H1 (cell line): ENCODE results near the gene VEGFC. TPM values are rescaled to one million over a fixed set of nuclear protein-coding genes. Genes with fewer than 3 reads are reported as not detected.

Source experiments
- CTCF ChIA-PET: fragments of 300-600 bp; sonication (Branson Sonifier 250); formaldehyde crosslinking; loops from one replicate; lab custom pipeline; 2021; ENCODE audit not compliant: partially characterized antibody; lab: Charles Lee
- POLR2A ChIA-PET: fragments of 300-600 bp; sonication (Branson Sonifier 250); formaldehyde crosslinking; loops from one replicate; lab custom pipeline; 2021; ENCODE audit warnings: inconsistent platforms; ENCODE audit not compliant: partially characterized antibody; lab: Charles Lee
- DNase-seq, 2 experiments: peaks; one replicate each; pipeline versions ENCODE4 v3.0.0 to v3.0.0-alpha.2; 2010 to 2022; ENCODE audit warnings: low spot score in 2 of 2, low read depth in 1 of 2, mixed read lengths in 1 of 2
- FAIRE-seq: peaks from 2 replicates; lab custom pipeline; 2011; peaks lifted over from hg19 to GRCh38; lab: Jason Lieb, UNC
- H2AFZ ChIP-seq: 2 replicates; pipeline ENCODE4 v1.8.1; 2012; ENCODE audit warnings: low read length, inconsistent platforms
- H2AK5ac ChIP-seq: 2 replicates; pipeline ENCODE4 v1.6.1; 2013; ENCODE audit warnings: low read depth, low read length
- H2BK120ac ChIP-seq: replicated peaks from 2 replicates; pipeline ENCODE3; 2013; ENCODE audit warnings: low read depth, low read length, inconsistent platforms
- H2BK12ac ChIP-seq: 2 replicates; pipeline ENCODE4 v1.6.1; 2013; ENCODE audit warnings: low read depth, low read length
- H2BK15ac ChIP-seq: 2 replicates; pipeline ENCODE4 v1.6.1; 2013; ENCODE audit warnings: low read length
- H2BK20ac ChIP-seq: 2 replicates; pipeline ENCODE4 v1.6.1; 2013; ENCODE audit warnings: low read length
- H2BK5ac ChIP-seq: 2 replicates; pipeline ENCODE4 v1.6.1; 2013; ENCODE audit warnings: low read depth, low read length
- H3K14ac ChIP-seq: 2 replicates; pipeline ENCODE4 v1.6.1; 2013; ENCODE audit warnings: inconsistent platforms; ENCODE audit not compliant: insufficient read length
- H3K18ac ChIP-seq: 2 replicates; pipeline ENCODE4 v1.6.1; 2013; ENCODE audit warnings: low read length; ENCODE audit errors: extremely low read depth
- H3K23ac ChIP-seq: 2 replicates; pipeline ENCODE4 v1.6.1; 2013; ENCODE audit warnings: inconsistent platforms; ENCODE audit not compliant: insufficient read length
- H3K23me2 ChIP-seq: 2 replicates; pipeline ENCODE4 v1.6.1; 2013; ENCODE audit warnings: low read depth, low read length
- H3K27ac ChIP-seq: 2 replicates; pipeline ENCODE4 v1.6.1; 2011; ENCODE audit warnings: low read depth, low read length, inconsistent platforms
- H3K27me3 ChIP-seq, 4 experiments: replicated peaks in 1 of 4; 1 replicate in 1 of 4; 2 replicates in 3 of 4; pipeline versions ENCODE4 v1.6.1 to v1.8.1; 2011 to 2013; ENCODE audit warnings: low read length in 3 of 4, mild to moderate bottlenecking in 3 of 4, inconsistent platforms in 2 of 4, mixed read lengths in 2 of 4, moderate library complexity in 1 of 4; ENCODE audit not compliant: control insufficient read depth in 3 of 4, insufficient read depth in 3 of 4; ENCODE audit errors: extremely low read depth in 1 of 4
- H3K36me3 ChIP-seq, 4 experiments: 2 replicates each; pipeline versions ENCODE4 v1.6.1 to v1.8.1; 2011 to 2013; ENCODE audit warnings: mild to moderate bottlenecking in 4 of 4, low read length in 3 of 4, moderate library complexity in 2 of 4, control low read depth in 1 of 4, inconsistent platforms in 1 of 4; ENCODE audit not compliant: insufficient read depth in 4 of 4, control insufficient read depth in 2 of 4
- H3K4ac ChIP-seq: replicated peaks from 2 replicates; pipeline ENCODE3; 2013; ENCODE audit warnings: low read length, low read depth, mixed read lengths, inconsistent platforms; ENCODE audit not compliant: insufficient read length
- H3K4me1 ChIP-seq, 4 experiments: replicated peaks in 1 of 4; 1 replicate in 1 of 4; 2 replicates in 3 of 4; pipeline versions ENCODE4 v1.6.1 to v1.8.1; 2011 to 2013; ENCODE audit warnings: low read length in 3 of 4, inconsistent platforms in 2 of 4, mixed read lengths in 1 of 4; ENCODE audit not compliant: insufficient read depth in 4 of 4, control insufficient read depth in 3 of 4
- H3K4me2 ChIP-seq, 2 experiments: 2 replicates each; pipeline versions ENCODE4 v1.6.1 to v1.8.1; 2011 to 2013; ENCODE audit warnings: low read depth in 2 of 2, low read length in 2 of 2, control low read depth in 1 of 2, inconsistent platforms in 1 of 2, mild to moderate bottlenecking in 1 of 2; ENCODE audit not compliant: insufficient read depth in 1 of 2
- H3K4me3 ChIP-seq, 4 experiments: fragments of 200-600, 300-600 bp in 1 of 4; sonication (generic), shearing (Covaris generic), sonication (Bioruptor Twin) in 1 of 4; 2 replicates each; pipeline versions ENCODE4 v1.5.1 to v1.8.1; 2011 to 2016; ENCODE audit warnings: low read length in 4 of 4, low read depth in 3 of 4, control low read depth in 2 of 4, inconsistent platforms in 2 of 4, mild to moderate bottlenecking in 2 of 4, mixed read lengths in 1 of 4, moderate library complexity in 1 of 4; ENCODE audit not compliant: insufficient read depth in 2 of 4; ENCODE audit errors: extremely low read depth in 1 of 4
- H3K56ac ChIP-seq: replicated peaks from 2 replicates; pipeline ENCODE3; 2013; ENCODE audit warnings: low read depth, mild to moderate bottlenecking, mixed read lengths, low read length, inconsistent platforms; ENCODE audit not compliant: insufficient read length
- H3K79me1 ChIP-seq: 2 replicates; pipeline ENCODE4 v1.6.1; 2013; ENCODE audit warnings: low read depth, low read length, control low read depth
- H3K79me2 ChIP-seq, 2 experiments: 2 replicates each; pipeline versions ENCODE4 v1.6.1 to v1.8.1; 2012 to 2013; ENCODE audit warnings: low read length in 2 of 2, mild to moderate bottlenecking in 2 of 2, inconsistent platforms in 1 of 2; ENCODE audit not compliant: insufficient read depth in 2 of 2, control insufficient read depth in 1 of 2
- H3K9ac ChIP-seq, 4 experiments: replicated peaks in 1 of 4; 1 replicate in 1 of 4; 2 replicates in 3 of 4; pipeline versions ENCODE4 v1.6.1 to v1.8.1; 2011 to 2013; ENCODE audit warnings: low read depth in 3 of 4, low read length in 3 of 4, control low read depth in 2 of 4, mild to moderate bottlenecking in 2 of 4, moderate library complexity in 2 of 4, inconsistent platforms in 1 of 4; ENCODE audit errors: extremely low read depth in 1 of 4
- H3K9me3 ChIP-seq, 2 experiments: 2 replicates each; pipeline versions ENCODE4 v1.6.1 to v1.8.1; 2012 to 2013; ENCODE audit warnings: mild to moderate bottlenecking in 2 of 2, moderate library complexity in 2 of 2, control low read depth in 1 of 2, inconsistent platforms in 1 of 2, low read depth in 1 of 2, low read length in 1 of 2, mixed read lengths in 1 of 2; ENCODE audit not compliant: insufficient read depth in 2 of 2
- H4K20me1 ChIP-seq, 2 experiments: replicated peaks in 1 of 2; 2 replicates each; pipeline versions ENCODE3 to v1.8.1; 2011 to 2013; ENCODE audit warnings: inconsistent platforms in 2 of 2, low read length in 2 of 2, mild to moderate bottlenecking in 1 of 2; ENCODE audit not compliant: insufficient read depth in 2 of 2, control insufficient read depth in 1 of 2
- H4K5ac ChIP-seq: 2 replicates; pipeline ENCODE4 v1.6.1; 2013; ENCODE audit warnings: low read length, low read depth, mixed read lengths, inconsistent platforms; ENCODE audit not compliant: insufficient read length
- H4K8ac ChIP-seq: 2 replicates; pipeline ENCODE4 v1.8.0; 2013; ENCODE audit warnings: mild to moderate bottlenecking, moderate library complexity, low read length, inconsistent platforms; ENCODE audit not compliant: insufficient read depth; ENCODE audit errors: extremely low read depth
- H4K91ac ChIP-seq: replicated peaks from 2 replicates; pipeline ENCODE3; 2013; ENCODE audit warnings: low read length, mixed read lengths, inconsistent platforms; ENCODE audit not compliant: insufficient read length
- ATF3 ChIP-seq: IDR thresholded peaks from 2 replicates; pipeline ENCODE4 v1.6.1; 2011; ENCODE audit warnings: low read depth, mild to moderate bottlenecking, low read length; ENCODE audit not compliant: insufficient read depth
- KDM1A ChIP-seq: fragments of 200-600, 300-600 bp; sonication (generic); IDR thresholded peaks from 2 replicates; pipeline ENCODE4 v1.7.1; 2016; ENCODE audit warnings: mild to moderate bottlenecking, low read length, borderline replicate concordance
- NRF1 ChIP-seq: IDR thresholded peaks from 2 replicates; pipeline ENCODE4 v1.6.1; 2011; ENCODE audit warnings: mild to moderate bottlenecking, low read depth, low read length, improper control_type of control experiment
- PHF8 ChIP-seq: fragments of 200-600 bp; sonication (generic); conservative IDR thresholded peaks from 2 replicates; pipeline ENCODE4 v1.7.1; 2012; ENCODE audit warnings: low read depth, mild to moderate bottlenecking, inconsistent platforms, low read length, moderate library complexity
- POLR2A ChIP-seq, 2 experiments: IDR thresholded peaks; 1 replicate in 1 of 2; 2 replicates in 1 of 2; pipeline ENCODE4 v1.6.1; 2011; ENCODE audit warnings: low read depth in 2 of 2, low read length in 2 of 2, mild to moderate bottlenecking in 2 of 2; ENCODE audit errors: control extremely low read depth in 1 of 2
- POLR2AphosphoS5 ChIP-seq: IDR thresholded peaks from 2 replicates; pipeline ENCODE4 v1.6.1; 2011; ENCODE audit warnings: low read depth, low read length
- SRF ChIP-seq: IDR thresholded peaks from 2 replicates; pipeline ENCODE4 v1.6.1; 2011; ENCODE audit warnings: mild to moderate bottlenecking, low read depth, low read length, moderate library complexity
- TAF7 ChIP-seq: optimal IDR thresholded peaks from 2 replicates; pipeline ENCODE3; 2011; ENCODE audit warnings: low read depth, mild to moderate bottlenecking, inconsistent platforms, low read length, moderate library complexity, borderline replicate concordance
- whole genome bisulfite sequencing, 2 experiments: shearing (Covaris generic) in 1 of 2; methylation state at CpG; one replicate each; pipeline versions ENCODE4 v1.1.6 to v1.1.7; 2013 to 2015; ENCODE audit warnings: low lambda C conversion rate in 2 of 2, mixed read lengths in 2 of 2, inconsistent platforms in 1 of 2, low coverage in 1 of 2, missing lambda C conversion rate in 1 of 2; ENCODE audit not compliant: insufficient replicate concordance in 2 of 2, insufficient coverage in 1 of 2, insufficient read length in 1 of 2; ENCODE audit errors: extremely low coverage in 1 of 2, missing lambda C conversion rate in 1 of 2; 5-methylcytosine and 5-hydroxymethylcytosine counted together
- polyA plus RNA-seq, 7 experiments: library from polyadenylated mRNA; depleted of rRNA in 3 of 7; stranded (reverse) in 5 of 7; unstranded in 2 of 7; fragments of >200 nt in 5 of 7; fragments of 200-250 nt in 2 of 7; gene quantifications; 1 replicate in 5 of 7; 2 replicates in 1 of 7; 4 replicates in 1 of 7; pipeline versions ENCODE4 v1.2.1 to v1.2.3, GENCODE V29; 2011 to 2013; ENCODE audit warnings: missing spikeins in 2 of 7, mixed read lengths in 2 of 7
- total RNA-seq: library from RNA; stranded (reverse); fragmentation: NEBNext Ultra II Directional; extraction: Animal tissue kit (Norgen Biotek cat#: 25700); gene quantifications from 2 replicates; pipeline ENCODE4 v1.2.1, GENCODE V29; 2021

The VEGFC gene
- total and polyA plus RNA-seq, 2 of the 8 experiments (the other 6 are each of a cell fraction or from before 2014, with no cell fraction given): 0.53 to 1.4 TPM

- no peak overlapping the region for H4K8ac ChIP-seq
- CTCF ChIA-PET: no interaction called here
- H2AFZ ChIP-seq: no peak overlapping the region
- no peaks in the 10 kb centered on the region for H4K20me1 ChIP-seq
- H4K5ac ChIP-seq: no peak overlapping the region
- H2BK20ac ChIP-seq: no peak overlapping the region
- DNase-seq: no peak
- H3K18ac ChIP-seq: no peak overlapping the region
- no peaks in the 10 kb centered on the region for H3K27me3 ChIP-seq
- FAIRE-seq: no peak
- no peak overlapping the region for H3K14ac ChIP-seq
- H2AK5ac ChIP-seq: no peak overlapping the region
- TF ChIP-seq ATF3 (no peak), NRF1 (no peak), PHF8 (no peak), POLR2AphosphoS5 (no peak), POLR2A (IDR thresholded peaks at IDR 0.05; ENCODE audit: control extremely low read depth in 1 of 2, low read depth in 2 of 2, low read length in 2 of 2) (no peak), KDM1A (no peak), SRF (no peak), TAF7 (no peak)
- no peak overlapping the region for H3K4me3 ChIP-seq
- no peak overlapping the region for H2BK120ac ChIP-seq
- H3K36me3 ChIP-seq: no peaks in the 10 kb centered on the region
- H3K9ac ChIP-seq: no peak overlapping the region
- WGBS, 2 experiments: 96% methylated on average over 3 of the region's 3 CpGs; no CpG with 5 or more reads in 1 of the 2 experiments
- no peaks in the 10 kb centered on the region for H3K79me1 ChIP-seq
- H3K4me2 ChIP-seq: no peak overlapping the region
- POLR2A ChIA-PET: no interaction called here
- no peaks in the 10 kb centered on the region for H3K23me2 ChIP-seq
- H3K4me1 ChIP-seq: no peaks in the 10 kb centered on the region
- H3K79me2 ChIP-seq: no peaks in the 10 kb centered on the region
- H4K91ac ChIP-seq: no peak overlapping the region
- no peak overlapping the region for H3K56ac ChIP-seq
- H3K23ac ChIP-seq: no peak overlapping the region
- H2BK5ac ChIP-seq: no peak overlapping the region
- H3K9me3 ChIP-seq: no peaks in the 10 kb centered on the region
- no peak overlapping the region for H2BK12ac ChIP-seq
- H2BK15ac ChIP-seq: no peak overlapping the region
- no peak overlapping the region for H3K4ac ChIP-seq
- no peak overlapping the region for H3K27ac ChIP-seq
These were observed 63.2 kb downstream of the VEGFC start for GRCh38 chr4:176729489-176729888.
